Measurements from ENCODE around the gene SVOPL. TPM values are rescaled to one million over a fixed set of nuclear protein-coding genes. Genes with fewer than 3 reads are reported as not detected.
A peak's percentile ranks its signal among the peaks of the same experiment; 100 is the strongest.

The SVOPL gene
- total RNA-seq, 3 donors from 2014 or later: 0.15 to 0.33 TPM; not detected in 1

DNA sequence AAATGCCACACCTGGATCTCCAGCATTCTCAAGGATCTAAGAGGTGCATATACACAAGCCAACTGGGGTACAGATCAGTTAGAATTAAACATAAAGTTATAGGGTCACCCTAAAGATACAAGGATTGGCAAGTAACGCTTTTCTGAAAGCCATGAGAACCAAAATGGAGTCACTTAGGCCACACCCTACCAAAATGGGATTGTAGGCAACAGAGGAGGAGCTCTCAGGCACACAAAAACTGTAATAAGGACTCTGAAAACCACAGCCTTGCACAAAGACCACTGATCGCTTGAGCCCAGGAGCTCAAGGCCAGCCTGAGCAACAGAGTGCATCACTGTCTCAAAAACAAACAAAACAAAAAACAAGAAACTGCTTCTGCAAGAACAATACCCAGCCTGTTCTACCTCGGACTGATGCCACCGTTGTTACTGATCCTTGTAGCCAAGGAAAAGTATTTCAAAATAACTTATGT lies 35.5 kb downstream of the SVOPL start:
- Histone ChIP-seq H3K27ac (peak overlapping the region in 1 of 2 donors; percentile 11), H3K4me1 (no peaks in the 10 kb centered on the region), H3K27me3 (no peaks in the 10 kb centered on the region), H3K9me3 (no peaks in the 10 kb centered on the region), H3K4me3 (no peak overlapping the region), H3K36me3 (no peaks in the 10 kb centered on the region)
- TF ChIP-seq POLR2AphosphoS5 (IDR thresholded peaks at IDR 0.05) (no peak), POLR2A (IDR thresholded peaks at IDR 0.05) (no peak)
- TF ChIP-seq, protein P1, sequence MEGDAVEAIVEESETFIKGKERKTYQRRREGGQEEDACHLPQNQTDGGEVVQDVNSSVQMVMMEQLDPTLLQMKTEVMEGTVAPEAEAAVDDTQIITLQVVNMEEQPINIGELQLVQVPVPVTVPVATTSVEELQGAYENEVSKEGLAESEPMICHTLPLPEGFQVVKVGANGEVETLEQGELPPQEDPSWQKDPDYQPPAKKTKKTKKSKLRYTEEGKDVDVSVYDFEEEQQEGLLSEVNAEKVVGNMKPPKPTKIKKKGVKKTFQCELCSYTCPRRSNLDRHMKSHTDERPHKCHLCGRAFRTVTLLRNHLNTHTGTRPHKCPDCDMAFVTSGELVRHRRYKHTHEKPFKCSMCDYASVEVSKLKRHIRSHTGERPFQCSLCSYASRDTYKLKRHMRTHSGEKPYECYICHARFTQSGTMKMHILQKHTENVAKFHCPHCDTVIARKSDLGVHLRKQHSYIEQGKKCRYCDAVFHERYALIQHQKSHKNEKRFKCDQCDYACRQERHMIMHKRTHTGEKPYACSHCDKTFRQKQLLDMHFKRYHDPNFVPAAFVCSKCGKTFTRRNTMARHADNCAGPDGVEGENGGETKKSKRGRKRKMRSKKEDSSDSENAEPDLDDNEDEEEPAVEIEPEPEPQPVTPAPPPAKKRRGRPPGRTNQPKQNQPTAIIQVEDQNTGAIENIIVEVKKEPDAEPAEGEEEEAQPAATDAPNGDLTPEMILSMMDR (IDR thresholded peaks at IDR 0.05): no peak
- DNase-seq (ENCODE audit: low spot score in 2 of 2): peak in 1 of 2 donors; percentile 21
- intact Hi-C loops (cut with DNase I; ENCODE audit: low total_unique reads): no loop called here

DNA sequence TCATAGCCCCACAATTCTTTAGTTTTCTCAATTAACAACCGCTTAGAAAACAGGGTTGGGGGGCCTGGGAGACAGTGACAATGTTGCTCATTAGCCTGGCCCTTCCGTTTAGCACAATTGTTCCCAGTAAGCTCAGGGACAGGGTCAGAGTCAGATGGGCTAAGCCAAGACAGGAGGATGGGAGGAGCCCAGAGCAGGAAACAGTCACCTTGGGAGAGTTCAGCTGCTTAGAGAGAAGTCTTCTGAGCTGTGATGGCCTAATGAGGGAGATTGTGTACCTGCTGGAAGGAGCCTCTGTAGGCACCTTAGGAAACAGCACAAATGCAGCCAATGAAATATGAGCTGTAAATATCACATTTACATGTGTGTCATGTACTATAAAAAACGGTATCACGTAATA lies 35.9 kb downstream of the SVOPL start:
- H3K36me3 ChIP-seq: no peaks in the 10 kb centered on the region
- H3K4me1 ChIP-seq: no peaks in the 10 kb centered on the region
- intact Hi-C loops (cut with DNase I; ENCODE audit: low total_unique reads): no loop called here
- TF ChIP-seq POLR2AphosphoS5 (IDR thresholded peaks at IDR 0.05): no peak
- TF ChIP-seq, protein P1 (IDR thresholded peaks at IDR 0.05): no peak
- no peak for TF ChIP-seq POLR2A (IDR thresholded peaks at IDR 0.05)
- no peaks in the 10 kb centered on the region for H3K9me3 ChIP-seq
- no peak overlapping the region for H3K4me3 ChIP-seq
- peak overlapping the region in 1 of 2 donors; percentile 11 for H3K27ac ChIP-seq
- no peak for DNase-seq (ENCODE audit: low spot score in 2 of 2)
- no peaks in the 10 kb centered on the region for H3K27me3 ChIP-seq

DNA sequence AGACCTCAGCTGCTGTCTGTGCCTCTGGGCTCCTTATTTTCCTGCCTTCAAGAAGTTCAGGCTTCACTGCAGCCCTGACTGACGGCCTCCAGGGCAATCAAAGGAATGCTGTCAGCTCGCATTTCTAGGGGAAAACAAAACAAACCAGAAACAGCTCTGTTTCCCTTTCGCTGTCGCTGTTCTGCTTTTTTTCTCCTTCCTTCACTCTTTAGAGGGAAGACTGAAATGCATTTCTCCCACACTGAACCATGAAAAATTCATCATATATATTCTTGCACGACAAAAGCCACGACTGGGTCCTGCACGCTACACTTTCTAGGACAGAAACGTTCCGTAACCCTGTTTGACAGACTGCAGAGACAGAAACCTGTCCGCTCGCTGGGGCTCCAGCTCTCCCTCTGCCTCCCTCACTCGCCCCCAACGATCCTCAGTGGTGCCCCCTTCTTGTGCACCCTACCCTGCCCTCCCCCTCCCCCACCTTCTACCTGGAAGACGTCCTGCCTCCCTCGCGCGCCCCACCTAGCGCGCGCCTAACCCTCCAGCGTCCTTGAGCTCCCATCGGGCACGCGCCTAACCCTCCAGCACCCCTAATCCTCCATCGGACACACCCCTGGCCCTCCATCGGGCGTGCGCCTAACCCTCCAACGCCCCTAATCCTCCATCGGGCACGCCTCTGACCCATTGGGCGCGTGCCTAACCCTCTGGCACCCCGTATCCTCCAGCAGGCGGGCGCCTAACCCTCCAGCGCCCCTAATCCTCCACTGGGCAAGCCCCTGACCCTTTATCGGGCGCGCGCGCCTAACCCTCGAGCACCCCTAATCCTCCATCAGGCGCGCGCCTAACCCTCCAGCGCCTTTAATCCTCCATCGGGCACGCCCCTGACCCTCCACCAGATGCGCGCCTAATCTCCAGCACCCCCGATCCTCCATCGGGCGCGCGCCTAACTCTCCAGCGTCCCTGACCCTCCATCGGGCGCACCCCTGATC lies 37.1 kb downstream of the SVOPL start:
- Histone ChIP-seq H3K4me1 (no peaks in the 10 kb centered on the region), H3K4me3 (peak overlapping the region; percentile 12 to 66 (median 63)), H3K36me3 (no peaks in the 10 kb centered on the region), H3K27ac (peak overlapping the region; percentile 62 to 66), H3K9me3 (no peaks in the 10 kb centered on the region), H3K27me3 (no peaks in the 10 kb centered on the region)
- TF ChIP-seq POLR2A (IDR thresholded peaks at IDR 0.05) (no peak), POLR2AphosphoS5 (IDR thresholded peaks at IDR 0.05) (no peak)
- TF ChIP-seq, protein P1 (IDR thresholded peaks at IDR 0.05): no peak
- no peak for DNase-seq (ENCODE audit: low spot score in 2 of 2)
- intact Hi-C loops (cut with DNase I; ENCODE audit: low total_unique reads): no loop called here

DNA sequence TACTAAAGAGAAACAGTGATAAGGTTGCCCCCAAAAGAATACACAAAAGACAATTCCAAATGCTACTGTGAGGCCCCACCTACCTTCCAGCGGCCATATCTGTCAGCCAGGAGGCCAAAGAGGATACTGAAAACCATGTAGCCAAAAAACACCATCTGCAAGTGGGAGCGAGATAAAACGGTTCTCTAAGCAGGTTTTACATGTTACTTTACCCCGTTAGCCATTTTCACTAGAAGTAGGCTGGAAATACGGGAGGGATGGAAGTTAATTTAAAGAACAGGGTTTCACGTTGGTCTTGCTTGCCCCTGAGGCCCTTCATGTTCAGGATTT lies 38.2 kb downstream of the SVOPL start:
- Histone ChIP-seq H3K4me3 (no peak overlapping the region), H3K36me3 (no peaks in the 10 kb centered on the region), H3K4me1 (no peaks in the 10 kb centered on the region), H3K27me3 (no peaks in the 10 kb centered on the region), H3K27ac (peak overlapping the region in 1 of 2 donors; percentile 66), H3K9me3 (no peaks in the 10 kb centered on the region)
- TF ChIP-seq, protein P1 (IDR thresholded peaks at IDR 0.05): no peak
- intact Hi-C loops (cut with DNase I; ENCODE audit: low total_unique reads): no loop called here
- no peak for DNase-seq (ENCODE audit: low spot score in 2 of 2)

Measured in breast epithelium (tissue), 4 donors.